ENCODE results near the gene PROS1. TPM values are rescaled to one million over a fixed set of nuclear protein-coding genes. Genes with fewer than 3 reads are reported as not detected.

Gene PROS1
- total and polyA plus RNA-seq, 2 donors (not counting 3 experiments of a cell fraction or from before 2014, with no cell fraction given), result 2.6 to 5.2 TPM

DNA sequence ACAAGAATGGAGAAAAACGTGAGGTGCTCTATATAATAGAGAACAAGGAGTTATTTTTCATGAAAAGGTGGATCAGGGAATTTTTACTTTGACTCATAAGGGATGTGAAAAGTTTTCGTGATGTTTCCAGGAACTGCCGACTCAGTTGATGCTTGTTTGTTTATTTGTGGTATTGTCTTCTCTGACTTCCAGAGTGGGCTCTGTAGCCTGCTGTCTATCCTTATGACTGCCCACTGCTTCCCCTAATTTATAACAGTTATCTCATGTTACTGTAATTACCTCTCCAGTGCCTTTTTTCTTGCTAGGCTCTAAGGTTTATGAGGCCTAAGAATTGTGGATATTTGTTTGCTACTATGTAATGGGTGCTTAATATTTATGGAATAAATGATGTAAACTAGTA is 18.5 kb upstream of the PROS1 start:
- no peak overlapping the region for H3K27ac ChIP-seq (ENCODE audit: insufficient read depth, low read depth, low read length)
- no peak overlapping the region for H3K4me2 ChIP-seq (ENCODE audit: insufficient read depth, low read length)
- DNase-seq (ENCODE audit: low read depth, low spot score), result no peak
- no peaks in the 10 kb centered on the region for H3K27me3 ChIP-seq (ENCODE audit: control insufficient read depth in 2 of 2, insufficient read depth in 2 of 2, low read length in 2 of 2)
- ChIA-PET CTCF (no interaction called here), POLR2A (no interaction called here)
- BruUV-seq (replicated peaks), result no TSS peak
- H3K4me3 ChIP-seq (replicated peaks in 1 of 3; ENCODE audit: insufficient read depth in 1 of 3, low read depth in 1 of 3, low read length in 3 of 3), result no peak overlapping the region
- dilution Hi-C loops (cut with MboI; ENCODE audit: extremely low pct_ligation_motif_present, low sequenced_read_pairs) (no loop called here), intact Hi-C loops (cut with micrococcal nuclease) (no loop called here)
- no peaks in the 10 kb centered on the region for H4K20me1 ChIP-seq (replicated peaks; ENCODE audit: control insufficient read depth, extremely low read depth, insufficient read depth, low read length)
- peaks cover 9% of the 10 kb centered on the region for H3K4me1 ChIP-seq (ENCODE audit: control insufficient read depth, extremely low read depth, insufficient read depth, low read length)
- no peak overlapping the region for H3K9ac ChIP-seq (replicated peaks; ENCODE audit: extremely low read depth, insufficient read depth, low read length)
- H3K9me3 ChIP-seq (replicated peaks; ENCODE audit: control insufficient read depth, insufficient read depth, low read length), result no peaks in the 10 kb centered on the region
- H2AFZ ChIP-seq (ENCODE audit: low read depth, low read length), result no peak overlapping the region
- TF ChIP-seq, protein P1, sequence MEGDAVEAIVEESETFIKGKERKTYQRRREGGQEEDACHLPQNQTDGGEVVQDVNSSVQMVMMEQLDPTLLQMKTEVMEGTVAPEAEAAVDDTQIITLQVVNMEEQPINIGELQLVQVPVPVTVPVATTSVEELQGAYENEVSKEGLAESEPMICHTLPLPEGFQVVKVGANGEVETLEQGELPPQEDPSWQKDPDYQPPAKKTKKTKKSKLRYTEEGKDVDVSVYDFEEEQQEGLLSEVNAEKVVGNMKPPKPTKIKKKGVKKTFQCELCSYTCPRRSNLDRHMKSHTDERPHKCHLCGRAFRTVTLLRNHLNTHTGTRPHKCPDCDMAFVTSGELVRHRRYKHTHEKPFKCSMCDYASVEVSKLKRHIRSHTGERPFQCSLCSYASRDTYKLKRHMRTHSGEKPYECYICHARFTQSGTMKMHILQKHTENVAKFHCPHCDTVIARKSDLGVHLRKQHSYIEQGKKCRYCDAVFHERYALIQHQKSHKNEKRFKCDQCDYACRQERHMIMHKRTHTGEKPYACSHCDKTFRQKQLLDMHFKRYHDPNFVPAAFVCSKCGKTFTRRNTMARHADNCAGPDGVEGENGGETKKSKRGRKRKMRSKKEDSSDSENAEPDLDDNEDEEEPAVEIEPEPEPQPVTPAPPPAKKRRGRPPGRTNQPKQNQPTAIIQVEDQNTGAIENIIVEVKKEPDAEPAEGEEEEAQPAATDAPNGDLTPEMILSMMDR (IDR thresholded peaks at IDR 0.05; ENCODE audit: extremely low read depth in 1 of 2, insufficient read depth in 1 of 2, low read depth in 1 of 2, low read length in 2 of 2), result no peak
- no peak for TF ChIP-seq GATA2 (IDR thresholded peaks at IDR 0.05; ENCODE audit: insufficient read depth, insufficient read length, low read depth, low read length)
- TF ChIP-seq, protein P2, sequence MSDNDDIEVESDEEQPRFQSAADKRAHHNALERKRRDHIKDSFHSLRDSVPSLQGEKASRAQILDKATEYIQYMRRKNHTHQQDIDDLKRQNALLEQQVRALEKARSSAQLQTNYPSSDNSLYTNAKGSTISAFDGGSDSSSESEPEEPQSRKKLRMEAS (IDR thresholded peaks at IDR 0.05; ENCODE audit: insufficient read depth, insufficient read length), result no peak
- no peak for TF ChIP-seq JUN (IDR thresholded peaks at IDR 0.05; ENCODE audit: borderline replicate concordance, insufficient read depth, insufficient read length, low read depth)
- TF ChIP-seq EZH2 (IDR thresholded peaks at IDR 0.05; ENCODE audit: borderline replicate concordance, low read depth, low read length, severe bottlenecking), result no peak
- no peak for TF ChIP-seq MYC (IDR thresholded peaks at IDR 0.05; ENCODE audit: low read depth, low read length)
- TF ChIP-seq POLR2A (IDR thresholded peaks at IDR 0.05; ENCODE audit: low read depth, low read length), result no peak
- TF ChIP-seq FOS (IDR thresholded peaks at IDR 0.05; ENCODE audit: borderline replicate concordance, insufficient read depth, low read length), result no peak
- TF ChIP-seq POLR2AphosphoS5 (IDR thresholded peaks at IDR 0.05; ENCODE audit: insufficient read depth, low read depth, low read length), result no peak
- H3K36me3 ChIP-seq (ENCODE audit: control insufficient read depth in 2 of 2, extremely low read depth in 1 of 2, insufficient read depth in 2 of 2, low read length in 2 of 2), result no peaks in the 10 kb centered on the region
- peaks cover 5% of the 10 kb centered on the region for H3K79me2 ChIP-seq (ENCODE audit: control insufficient read depth, insufficient read depth, low read length)
- FAIRE-seq, result no peak
- no peaks in the 10 kb centered on the region for H3K9me1 ChIP-seq (replicated peaks; ENCODE audit: control insufficient read depth, extremely low read depth, insufficient read depth, low read length)
